Measurements from ENCODE around the gene GSPT1. TPM values are rescaled to one million over a fixed set of nuclear protein-coding genes. Genes with fewer than 3 reads are reported as not detected.
A peak's percentile ranks its signal among the peaks of the same experiment; 100 is the strongest.
"Not testable (repeated sequence)": the region's sequence is repeated elsewhere in the genome, so short reads cannot be mapped to it uniquely, and the experiment has no call there.

GSPT1 gene
- 100 to 1,000 TPM; 115 to 209 TPM for total RNA-seq

- peak within 1 kb of the TSS; percentile 97 for H3K4me3 Mint-ChIP-seq
- peak; percentile 89 for ATAC-seq (replicated peaks)
- peak within 1 kb of the TSS; percentile 95 for H3K27ac Mint-ChIP-seq
- peaks cover 40% of the 10 kb centered on the region for H3K36me3 Mint-ChIP-seq (ENCODE audit: low read depth)
- no peaks in the 10 kb centered on the region for H3K27me3 Mint-ChIP-seq
- H3K4me1 Mint-ChIP-seq: peaks cover 20% of the 10 kb centered on the region
- H3K9me3 Mint-ChIP-seq: no peaks in the 10 kb centered on the region
These were observed at the start of gene GSPT1 for GRCh38 chr16:11915644-11916523. TSS of gene GSPT1 (minus strand) at chr16:11915956. CDS start at chr16:11915720, 236 bp downstream.

GRCh38 chr16:11964761-11965551, 49.2 kb upstream of the GSPT1 start, which contains the start of gene TNFRSF17:
TSS of gene TNFRSF17 (plus strand) at chr16:11965210. CDS start at chr16:11965325, 115 bp downstream.
- Mint-ChIP-seq H3K4me1 (no peaks in the 10 kb centered on the region), H3K27ac (no peak within 1 kb of the TSS)

GRCh38 chr16:11963706-11964105, 48.0 kb upstream of the GSPT1 start:
- H3K4me1 Mint-ChIP-seq: no peaks in the 10 kb centered on the region
- ATAC-seq (replicated peaks): no peak
- no peak overlapping the region for H3K4me3 Mint-ChIP-seq
- H3K36me3 Mint-ChIP-seq (ENCODE audit: low read depth): no peaks in the 10 kb centered on the region
- H3K27me3 Mint-ChIP-seq: no peaks in the 10 kb centered on the region
- no peaks in the 10 kb centered on the region for H3K9me3 Mint-ChIP-seq
- H3K27ac Mint-ChIP-seq: no peak overlapping the region

More at GRCh38 chr16:11964761-11965551, 49.2 kb upstream of the GSPT1 start, which contains the start of gene TNFRSF17:
- no peaks in the 10 kb centered on the region for H3K27me3 Mint-ChIP-seq
- H3K36me3 Mint-ChIP-seq (ENCODE audit: low read depth): no peaks in the 10 kb centered on the region
- no peak for ATAC-seq (replicated peaks)
- no peak within 1 kb of the TSS for H3K4me3 Mint-ChIP-seq
- H3K9me3 Mint-ChIP-seq: no peaks in the 10 kb centered on the region

GRCh38 chr16:11962978-11963377, 47.2 kb upstream of the GSPT1 start:
- not testable (repeated sequence) for ATAC-seq (replicated peaks)

GRCh38 chr16:11962457-11962856, 46.7 kb upstream of the GSPT1 start:
- not testable (repeated sequence) for H3K27ac Mint-ChIP-seq; ATAC-seq (replicated peaks); H3K4me1 Mint-ChIP-seq; H3K9me3 Mint-ChIP-seq; H3K27me3 Mint-ChIP-seq; H3K36me3 Mint-ChIP-seq (ENCODE audit: low read depth); H3K4me3 Mint-ChIP-seq

More at GRCh38 chr16:11962978-11963377, 47.2 kb upstream of the GSPT1 start:
- H3K4me1 Mint-ChIP-seq; H3K4me3 Mint-ChIP-seq; H3K36me3 Mint-ChIP-seq (ENCODE audit: low read depth); H3K27ac Mint-ChIP-seq; H3K9me3 Mint-ChIP-seq; H3K27me3 Mint-ChIP-seq: not testable (repeated sequence)

- H3K9me3 Mint-ChIP-seq: no peaks in the 10 kb centered on the region
- H3K27ac Mint-ChIP-seq: no peak overlapping the region
- H3K4me1 Mint-ChIP-seq: no peaks in the 10 kb centered on the region
- no peaks in the 10 kb centered on the region for H3K27me3 Mint-ChIP-seq
- no peaks in the 10 kb centered on the region for H3K36me3 Mint-ChIP-seq (ENCODE audit: low read depth)
- ATAC-seq (replicated peaks): no peak
- no peak overlapping the region for H3K4me3 Mint-ChIP-seq
These were observed 42.0 kb upstream of the GSPT1 start for GRCh38 chr16:11957591-11958395.

GRCh38 chr16:11956558-11956957, 40.8 kb upstream of the GSPT1 start:
- H3K4me1 Mint-ChIP-seq: no peaks in the 10 kb centered on the region
- H3K4me3 Mint-ChIP-seq: no peak overlapping the region
- no peaks in the 10 kb centered on the region for H3K36me3 Mint-ChIP-seq (ENCODE audit: low read depth)
- H3K27ac Mint-ChIP-seq: no peak overlapping the region
- ATAC-seq (replicated peaks): no peak
- H3K27me3 Mint-ChIP-seq: no peaks in the 10 kb centered on the region
- H3K9me3 Mint-ChIP-seq: no peaks in the 10 kb centered on the region

- no peak for ATAC-seq (replicated peaks)
- H3K27me3 Mint-ChIP-seq: no peaks in the 10 kb centered on the region
- no peaks in the 10 kb centered on the region for H3K4me1 Mint-ChIP-seq
- no peaks in the 10 kb centered on the region for H3K36me3 Mint-ChIP-seq (ENCODE audit: low read depth)
- no peak overlapping the region for H3K27ac Mint-ChIP-seq
- H3K4me3 Mint-ChIP-seq: no peak overlapping the region
- no peaks in the 10 kb centered on the region for H3K9me3 Mint-ChIP-seq
These were observed 40.0 kb upstream of the GSPT1 start for GRCh38 chr16:11955713-11956123.

- not testable (repeated sequence) for H3K4me3 Mint-ChIP-seq; H3K27me3 Mint-ChIP-seq; H3K9me3 Mint-ChIP-seq; ATAC-seq (replicated peaks); H3K4me1 Mint-ChIP-seq; H3K27ac Mint-ChIP-seq; H3K36me3 Mint-ChIP-seq (ENCODE audit: low read depth)
These were observed 37.8 kb upstream of the GSPT1 start for GRCh38 chr16:11953576-11953975.

GRCh38 chr16:11950388-11950787, 34.6 kb upstream of the GSPT1 start:
- H3K4me1 Mint-ChIP-seq: no peaks in the 10 kb centered on the region
- H3K36me3 Mint-ChIP-seq (ENCODE audit: low read depth): no peaks in the 10 kb centered on the region
- no peaks in the 10 kb centered on the region for H3K9me3 Mint-ChIP-seq
- no peaks in the 10 kb centered on the region for H3K27me3 Mint-ChIP-seq
- H3K4me3 Mint-ChIP-seq: no peak overlapping the region
- H3K27ac Mint-ChIP-seq: no peak overlapping the region
- ATAC-seq (replicated peaks): no peak

- Mint-ChIP-seq H3K27ac (no peak overlapping the region), H3K4me3 (no peak overlapping the region), H3K36me3 (ENCODE audit: low read depth) (no peaks in the 10 kb centered on the region), H3K4me1 (no peaks in the 10 kb centered on the region), H3K27me3 (no peaks in the 10 kb centered on the region), H3K9me3 (no peaks in the 10 kb centered on the region)
- no peak for ATAC-seq (replicated peaks)
These were observed 33.8 kb upstream of the GSPT1 start for GRCh38 chr16:11949527-11949926.

GRCh38 chr16:11948819-11949218, 33.1 kb upstream of the GSPT1 start:
- ATAC-seq (replicated peaks): no peak

GRCh38 chr16:11946433-11946832, 30.7 kb upstream of the GSPT1 start:
- no peaks in the 10 kb centered on the region for H3K9me3 Mint-ChIP-seq
- no peak for ATAC-seq (replicated peaks)
- H3K27me3 Mint-ChIP-seq: no peaks in the 10 kb centered on the region
- no peaks in the 10 kb centered on the region for H3K4me1 Mint-ChIP-seq
- no peak overlapping the region for H3K27ac Mint-ChIP-seq
- no peak overlapping the region for H3K4me3 Mint-ChIP-seq
- H3K36me3 Mint-ChIP-seq (ENCODE audit: low read depth): no peaks in the 10 kb centered on the region

More at GRCh38 chr16:11948819-11949218, 33.1 kb upstream of the GSPT1 start:
- Mint-ChIP-seq H3K36me3 (ENCODE audit: low read depth) (no peaks in the 10 kb centered on the region), H3K27ac (no peak overlapping the region), H3K27me3 (no peaks in the 10 kb centered on the region), H3K4me1 (no peaks in the 10 kb centered on the region), H3K9me3 (no peaks in the 10 kb centered on the region), H3K4me3 (no peak overlapping the region)

- H3K27ac Mint-ChIP-seq; H3K4me1 Mint-ChIP-seq; H3K9me3 Mint-ChIP-seq; H3K4me3 Mint-ChIP-seq; ATAC-seq (replicated peaks); H3K27me3 Mint-ChIP-seq; H3K36me3 Mint-ChIP-seq (ENCODE audit: low read depth): not testable (repeated sequence)
These were observed 26.2 kb upstream of the GSPT1 start, which contains the start of gene NPIPB2 for GRCh38 chr16:11941945-11942344. TSS of gene NPIPB2 (minus strand) at chr16:11942045. CDS start at chr16:11942045, 0 bp downstream.
